ENCODE results near the gene BST2. TPM values are rescaled to one million over a fixed set of nuclear protein-coding genes. Genes with fewer than 3 reads are reported as not detected.

The BST2 gene
- total and polyA plus RNA-seq, 9 of the 15 experiments (the other 6 are each of a cell fraction or from before 2014, with no cell fraction given), result 11.2 to 232 (median 151) TPM

DNA sequence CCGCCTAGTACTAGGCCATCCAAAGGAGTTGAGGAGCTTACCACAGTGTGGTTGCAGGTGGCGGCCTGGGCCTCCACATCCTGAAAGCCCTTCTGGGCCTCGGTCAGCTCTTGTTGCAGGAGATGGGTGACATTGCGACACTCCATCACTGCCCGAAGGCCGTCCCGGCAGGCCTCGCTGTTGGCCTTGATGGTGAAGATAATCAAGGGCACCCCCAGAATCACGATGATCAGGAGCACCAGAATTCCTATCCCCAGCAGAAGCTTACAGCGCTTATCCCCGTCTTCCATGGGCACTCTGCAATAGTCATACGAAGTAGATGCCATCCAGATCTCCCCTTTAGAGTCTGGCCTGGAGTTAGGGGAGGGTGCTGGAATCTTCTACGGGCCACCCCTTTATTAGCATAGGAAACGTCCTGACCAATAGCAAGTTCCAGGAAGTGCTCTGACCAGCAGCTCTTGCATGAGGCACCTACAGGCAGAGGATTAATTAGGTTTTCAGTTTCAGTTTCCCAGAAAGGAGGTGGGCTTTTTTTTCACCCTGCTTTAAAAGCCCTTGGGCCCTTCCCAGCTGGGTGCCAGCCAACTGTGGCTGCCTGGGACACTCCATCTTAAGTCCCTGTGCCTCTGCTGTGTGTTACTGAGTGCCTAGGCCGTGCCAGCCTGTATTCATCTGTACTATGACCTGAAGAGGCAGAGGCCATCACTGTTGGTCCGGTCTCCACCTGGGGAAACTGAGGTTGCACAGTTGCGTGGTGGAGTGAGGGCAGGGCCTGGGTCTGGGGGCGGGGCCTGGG, at the start of gene BST2 (continued):
- TF ChIP-seq CBX3 (IDR thresholded peaks at IDR 0.05; ENCODE audit: borderline replicate concordance in 1 of 2, low read length in 2 of 2) (no peak), GTF2A2 (tag; IDR thresholded peaks at IDR 0.05) (0 out of 2 replicates have a peak, but pooled peaks have one; percentile 49), E2F4 (CRISPR knock-in tag; IDR thresholded peaks at IDR 0.05; ENCODE audit: low read depth) (no peak), ZNF436 (CRISPR knock-in tag; IDR thresholded peaks at IDR 0.05) (no peak), ZBTB33 (CRISPR knock-in tag; IDR thresholded peaks at IDR 0.05) (no peak), EP300 (IDR thresholded peaks at IDR 0.05; ENCODE audit: low read length) (no peak), SMARCC2 (IDR thresholded peaks at IDR 0.05; ENCODE audit: low read depth) (no peak), NCOA1 (IDR thresholded peaks at IDR 0.05; ENCODE audit: low read depth) (no peak), RBM14 (IDR thresholded peaks at IDR 0.05; ENCODE audit: borderline replicate concordance, insufficient read depth, low read depth, low read length) (no peak), HDAC3 (IDR thresholded peaks at IDR 0.05; ENCODE audit: borderline replicate concordance, partially characterized antibody) (no peak), RBBP5 (IDR thresholded peaks at IDR 0.05; ENCODE audit: borderline replicate concordance, insufficient read depth, low read length, poor library complexity, severe bottlenecking) (no peak), PHF20 (IDR thresholded peaks at IDR 0.05; ENCODE audit: partially characterized antibody) (no peak), POLR2AphosphoS5 (IDR thresholded peaks at IDR 0.05; ENCODE audit: control insufficient read depth, insufficient read depth, low read depth, low read length) (peak; percentile 82), ZNF583 (CRISPR knock-in tag; IDR thresholded peaks at IDR 0.05) (peak; percentile 60; the same call in 1 of the 2 replicates), SMAD2 (IDR thresholded peaks at IDR 0.05; ENCODE audit: low read depth, low read length) (no peak), E2F3 (CRISPR knock-in tag; IDR thresholded peaks at IDR 0.05) (no peak), ARID1B (IDR thresholded peaks at IDR 0.05) (peak; percentile 18; the same call in 1 of the 2 replicates), BCOR (IDR thresholded peaks at IDR 0.05) (peak; percentile 61)
- TF ChIP-seq, protein P1, sequence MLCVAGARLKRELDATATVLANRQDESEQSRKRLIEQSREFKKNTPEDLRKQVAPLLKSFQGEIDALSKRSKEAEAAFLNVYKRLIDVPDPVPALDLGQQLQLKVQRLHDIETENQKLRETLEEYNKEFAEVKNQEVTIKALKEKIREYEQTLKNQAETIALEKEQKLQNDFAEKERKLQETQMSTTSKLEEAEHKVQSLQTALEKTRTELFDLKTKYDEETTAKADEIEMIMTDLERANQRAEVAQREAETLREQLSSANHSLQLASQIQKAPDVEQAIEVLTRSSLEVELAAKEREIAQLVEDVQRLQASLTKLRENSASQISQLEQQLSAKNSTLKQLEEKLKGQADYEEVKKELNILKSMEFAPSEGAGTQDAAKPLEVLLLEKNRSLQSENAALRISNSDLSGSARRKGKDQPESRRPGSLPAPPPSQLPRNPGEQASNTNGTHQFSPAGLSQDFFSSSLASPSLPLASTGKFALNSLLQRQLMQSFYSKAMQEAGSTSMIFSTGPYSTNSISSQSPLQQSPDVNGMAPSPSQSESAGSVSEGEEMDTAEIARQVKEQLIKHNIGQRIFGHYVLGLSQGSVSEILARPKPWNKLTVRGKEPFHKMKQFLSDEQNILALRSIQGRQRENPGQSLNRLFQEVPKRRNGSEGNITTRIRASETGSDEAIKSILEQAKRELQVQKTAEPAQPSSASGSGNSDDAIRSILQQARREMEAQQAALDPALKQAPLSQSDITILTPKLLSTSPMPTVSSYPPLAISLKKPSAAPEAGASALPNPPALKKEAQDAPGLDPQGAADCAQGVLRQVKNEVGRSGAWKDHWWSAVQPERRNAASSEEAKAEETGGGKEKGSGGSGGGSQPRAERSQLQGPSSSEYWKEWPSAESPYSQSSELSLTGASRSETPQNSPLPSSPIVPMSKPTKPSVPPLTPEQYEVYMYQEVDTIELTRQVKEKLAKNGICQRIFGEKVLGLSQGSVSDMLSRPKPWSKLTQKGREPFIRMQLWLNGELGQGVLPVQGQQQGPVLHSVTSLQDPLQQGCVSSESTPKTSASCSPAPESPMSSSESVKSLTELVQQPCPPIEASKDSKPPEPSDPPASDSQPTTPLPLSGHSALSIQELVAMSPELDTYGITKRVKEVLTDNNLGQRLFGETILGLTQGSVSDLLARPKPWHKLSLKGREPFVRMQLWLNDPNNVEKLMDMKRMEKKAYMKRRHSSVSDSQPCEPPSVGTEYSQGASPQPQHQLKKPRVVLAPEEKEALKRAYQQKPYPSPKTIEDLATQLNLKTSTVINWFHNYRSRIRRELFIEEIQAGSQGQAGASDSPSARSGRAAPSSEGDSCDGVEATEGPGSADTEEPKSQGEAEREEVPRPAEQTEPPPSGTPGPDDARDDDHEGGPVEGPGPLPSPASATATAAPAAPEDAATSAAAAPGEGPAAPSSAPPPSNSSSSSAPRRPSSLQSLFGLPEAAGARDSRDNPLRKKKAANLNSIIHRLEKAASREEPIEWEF (CRISPR knock-in tag; IDR thresholded peaks at IDR 0.05), result no peak
